GM23338 (cell line): ENCODE results near the gene IFI35.

ENCODE experiments used
- CREB1 ChIP-seq: fragments of 250-450 bp; sonication (Bioruptor Pico); IDR thresholded peaks from 2 replicates; pipeline ENCODE4 v1.5.0; 2020; ENCODE audit warnings: low read depth, mild to moderate bottlenecking, moderate library complexity
- CTCF ChIP-seq, 2 experiments: fragments of 200-600 bp in 1 of 2; sonication (generic) in 1 of 2; conservative IDR thresholded peaks; 2 replicates each; pipeline versions ENCODE4 v1.5.1 to v1.6.1; 2016 to 2017; ENCODE audit warnings: antibody characterized with exemption in 2 of 2, low read depth in 2 of 2, mild to moderate bottlenecking in 2 of 2, moderate library complexity in 1 of 2
- EZH2 ChIP-seq: fragments of 200-600 bp; sonication (generic); IDR thresholded peaks from one replicate; pipeline ENCODE4 v1.8.0; 2017; ENCODE audit warnings: antibody characterized with exemption, mild to moderate bottlenecking, low read depth; ENCODE audit not compliant: unreplicated experiment
- EZH2phosphoT487 ChIP-seq: fragments of 200-600 bp; sonication (generic); IDR thresholded peaks from one replicate; pipeline ENCODE4 v1.8.1; 2018; ENCODE audit warnings: antibody characterized with exemption; ENCODE audit not compliant: unreplicated experiment
- POLR2AphosphoS5 ChIP-seq: IDR thresholded peaks from 2 replicates; pipeline ENCODE4 v1.6.1; 2016; ENCODE audit warnings: antibody characterized with exemption, low read depth
- REST ChIP-seq: IDR thresholded peaks from one replicate; pipeline ENCODE4 v1.6.1; 2018; ENCODE audit warnings: antibody characterized with exemption; ENCODE audit not compliant: unreplicated experiment
- ZNF462 ChIP-seq: fragments of 250-450 bp; sonication (Bioruptor Pico); IDR thresholded peaks from 2 replicates; pipeline ENCODE4 v1.5.0; 2020; ENCODE audit warnings: mild to moderate bottlenecking, moderate library complexity

- TF ChIP-seq CTCF (conservative IDR thresholded peaks at IDR 0.05; ENCODE audit: low read depth in 2 of 2) (no peak), EZH2phosphoT487 (no peak), POLR2AphosphoS5 (no peak), EZH2 (no peak), REST (no peak), CREB1 (CRISPR knock-in tag) (no peak), ZNF462 (CRISPR knock-in tag) (no peak)
These were observed 11.6 kb downstream of the IFI35 start for GRCh38 chr17:43018008-43018853.
